ENCODE data around the gene NUAK1. TPM values are rescaled to one million over a fixed set of nuclear protein-coding genes. Genes with fewer than 3 reads are reported as not detected.

Gene NUAK1
- total RNA-seq (2014; rRNA removed; shearing (Covaris generic); ENCODE audit: low replicate concordance) = not detected in 2 replicates

DNA sequence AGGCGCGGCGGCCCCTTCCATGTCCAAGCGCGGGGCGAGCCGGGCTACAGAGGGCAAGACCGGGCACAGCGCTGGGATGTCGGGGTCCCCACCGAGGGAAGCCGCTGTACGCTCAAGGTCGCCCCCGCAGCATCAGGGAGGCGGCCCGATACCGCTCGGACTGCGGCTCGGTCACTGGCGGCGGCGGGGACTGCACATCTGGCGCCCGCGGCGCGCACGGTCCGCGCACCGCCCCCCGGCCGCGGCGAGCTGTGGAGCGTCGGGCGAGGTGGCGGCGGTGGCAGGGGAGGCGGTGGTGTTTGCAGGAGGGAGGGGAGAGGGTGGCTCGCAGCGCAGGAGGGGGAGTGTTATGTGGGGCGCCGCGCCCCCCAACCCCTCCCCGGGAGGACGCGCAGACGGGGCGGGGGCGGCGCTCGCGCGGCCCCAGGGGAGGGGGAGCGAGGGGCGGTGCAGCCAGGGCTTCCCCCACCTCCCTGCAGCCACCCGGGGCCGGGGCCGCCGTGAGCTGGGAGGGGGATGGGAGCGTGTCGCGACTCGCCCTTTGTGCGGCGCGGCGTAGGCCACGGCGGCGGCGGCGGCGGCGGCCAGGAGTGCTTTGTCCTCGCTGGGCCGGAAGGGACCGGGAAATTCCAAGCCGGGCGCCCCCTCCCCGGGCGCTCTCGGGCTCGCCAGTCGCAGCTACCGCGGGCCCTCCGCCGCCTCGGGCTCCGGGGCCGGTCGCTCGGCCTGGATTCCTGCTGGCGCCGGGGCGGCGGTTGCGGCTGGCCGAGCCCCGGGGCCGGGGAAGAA, at the start of gene NUAK1:
NUAK1 (minus strand) TSS at position 322 of the 789 bp plus-strand sequence; CDS start at position 21, 301 bp downstream.
- Histone ChIP-seq H4K20me1 (ENCODE audit: insufficient read depth, low read depth, low read length) (no peaks in the 10 kb centered on the region), H3K79me2 (ENCODE audit: low read length) (no peaks in the 10 kb centered on the region), H3K36me3 (ENCODE audit: insufficient read depth, low read length) (no peaks in the 10 kb centered on the region), H3K27me3 (ENCODE audit: low read length) (no peaks in the 10 kb centered on the region), H3K9me3 (ENCODE audit: low read length) (no peaks in the 10 kb centered on the region), H3K4me3 (ENCODE audit: low read length) (no peak within 1 kb of the TSS), H3K9ac (ENCODE audit: low read length) (no peak within 1 kb of the TSS), H3K4me1 (ENCODE audit: low read length) (peaks cover 3% of the 10 kb centered on the region), H3K9me2 (replicated peaks; ENCODE audit: insufficient read depth, low read length) (no peaks in the 10 kb centered on the region), H3K27ac (ENCODE audit: low read length) (no peak within 1 kb of the TSS), H3K4me2 (ENCODE audit: low read depth, low read length, poor library complexity, severe bottlenecking) (no peak within 1 kb of the TSS), H2AFZ (ENCODE audit: low read length) (no peak within 1 kb of the TSS)
- no peak for DNase-seq

DNA sequence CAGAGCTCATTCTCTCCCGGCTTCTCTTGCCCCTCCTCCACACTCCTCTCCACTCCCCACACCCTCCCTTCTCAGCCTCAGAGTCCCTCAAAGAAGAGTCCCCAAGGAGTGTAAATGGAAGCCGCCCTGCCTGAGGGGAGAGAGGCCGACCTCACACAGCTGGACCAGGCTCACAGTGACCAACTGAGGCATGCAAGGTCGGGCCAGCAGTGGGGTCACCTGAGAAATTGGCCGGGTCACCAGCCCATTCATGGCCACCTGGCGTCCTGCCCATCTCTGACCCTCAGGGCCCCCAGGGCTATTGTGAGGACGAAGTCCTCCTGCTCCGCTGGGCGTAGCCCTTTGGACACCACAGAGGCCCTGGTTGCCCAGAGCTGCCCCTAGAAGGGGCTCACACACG, 49.5 kb upstream of the NUAK1 start:
- DNase-seq = no peak
- H3K79me2 ChIP-seq (ENCODE audit: low read length) = no peaks in the 10 kb centered on the region
- no peak overlapping the region for H2AFZ ChIP-seq (ENCODE audit: low read length)
- H3K9me2 ChIP-seq (replicated peaks; ENCODE audit: insufficient read depth, low read length) = no peaks in the 10 kb centered on the region
- H3K27ac ChIP-seq (ENCODE audit: low read length) = no peak overlapping the region
- H3K9ac ChIP-seq (ENCODE audit: low read length) = no peak overlapping the region
- no peaks in the 10 kb centered on the region for H4K20me1 ChIP-seq (ENCODE audit: insufficient read depth, low read depth, low read length)
- H3K4me1 ChIP-seq (ENCODE audit: low read length) = no peaks in the 10 kb centered on the region
- H3K4me3 ChIP-seq (ENCODE audit: low read length) = no peak overlapping the region
- no peaks in the 10 kb centered on the region for H3K36me3 ChIP-seq (ENCODE audit: insufficient read depth, low read length)
- no peaks in the 10 kb centered on the region for H3K9me3 ChIP-seq (ENCODE audit: low read length)
- no peaks in the 10 kb centered on the region for H3K27me3 ChIP-seq (ENCODE audit: low read length)
- H3K4me2 ChIP-seq (ENCODE audit: low read depth, low read length, poor library complexity, severe bottlenecking) = no peak overlapping the region

DNA sequence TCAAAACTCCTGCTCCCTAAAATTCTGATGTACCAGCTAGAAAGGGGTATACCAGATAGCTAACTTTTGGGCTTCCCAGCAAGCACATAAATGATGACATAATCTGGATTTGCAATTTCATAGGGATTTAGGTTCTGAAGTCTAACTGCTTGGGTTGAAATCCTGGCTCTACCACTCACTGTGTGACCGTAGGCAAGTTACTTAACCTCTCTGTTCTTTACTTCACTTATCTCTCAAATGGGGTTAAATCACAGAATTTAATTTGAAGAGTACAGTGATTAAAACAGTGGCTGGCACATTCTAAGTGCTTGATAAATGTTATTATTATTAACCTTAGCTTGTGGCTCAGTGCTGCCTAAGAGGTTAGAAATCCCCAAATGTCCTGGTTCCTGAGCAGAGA, 49.1 kb upstream of the NUAK1 start:
- Histone ChIP-seq H4K20me1 (ENCODE audit: insufficient read depth, low read depth, low read length) (no peaks in the 10 kb centered on the region), H3K4me3 (ENCODE audit: low read length) (no peak overlapping the region), H3K9me2 (replicated peaks; ENCODE audit: insufficient read depth, low read length) (no peaks in the 10 kb centered on the region), H2AFZ (ENCODE audit: low read length) (no peak overlapping the region), H3K79me2 (ENCODE audit: low read length) (no peaks in the 10 kb centered on the region), H3K9me3 (ENCODE audit: low read length) (no peaks in the 10 kb centered on the region), H3K4me2 (ENCODE audit: low read depth, low read length, poor library complexity, severe bottlenecking) (no peak overlapping the region), H3K36me3 (ENCODE audit: insufficient read depth, low read length) (no peaks in the 10 kb centered on the region), H3K4me1 (ENCODE audit: low read length) (no peaks in the 10 kb centered on the region), H3K9ac (ENCODE audit: low read length) (no peak overlapping the region), H3K27me3 (ENCODE audit: low read length) (no peaks in the 10 kb centered on the region), H3K27ac (ENCODE audit: low read length) (no peak overlapping the region)
- DNase-seq = no peak

DNA sequence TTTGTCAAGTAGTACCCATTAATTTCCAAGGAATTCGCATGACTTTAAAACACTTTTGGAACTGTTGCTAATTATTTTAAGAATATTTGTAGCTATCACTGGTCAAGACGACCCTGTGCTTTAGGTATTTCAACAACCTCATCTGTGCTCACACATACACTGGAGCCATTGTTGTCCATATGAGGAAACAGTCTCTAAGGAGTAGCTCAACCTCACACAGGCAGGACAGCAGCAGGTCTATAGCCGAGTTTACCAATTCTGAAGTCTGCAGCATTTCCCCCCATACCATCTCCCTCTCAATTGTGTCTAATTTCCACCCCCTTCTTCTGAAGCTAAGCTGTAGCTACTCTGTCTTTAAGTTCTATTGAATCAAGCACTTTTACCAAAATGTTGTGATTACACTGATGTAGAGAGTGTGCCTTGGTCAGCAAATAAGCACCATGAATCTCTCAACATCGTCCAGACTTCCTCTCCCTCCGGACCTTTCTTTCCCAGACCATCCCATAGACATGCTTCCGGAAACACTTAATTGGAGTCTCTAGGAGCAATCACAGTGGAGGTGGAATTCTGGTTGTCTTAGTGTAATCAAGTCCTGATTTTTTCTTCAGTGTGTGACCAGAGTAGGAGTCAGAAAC, 48.5 kb upstream of the NUAK1 start:
- no peak overlapping the region for H2AFZ ChIP-seq (ENCODE audit: low read length)

DNA sequence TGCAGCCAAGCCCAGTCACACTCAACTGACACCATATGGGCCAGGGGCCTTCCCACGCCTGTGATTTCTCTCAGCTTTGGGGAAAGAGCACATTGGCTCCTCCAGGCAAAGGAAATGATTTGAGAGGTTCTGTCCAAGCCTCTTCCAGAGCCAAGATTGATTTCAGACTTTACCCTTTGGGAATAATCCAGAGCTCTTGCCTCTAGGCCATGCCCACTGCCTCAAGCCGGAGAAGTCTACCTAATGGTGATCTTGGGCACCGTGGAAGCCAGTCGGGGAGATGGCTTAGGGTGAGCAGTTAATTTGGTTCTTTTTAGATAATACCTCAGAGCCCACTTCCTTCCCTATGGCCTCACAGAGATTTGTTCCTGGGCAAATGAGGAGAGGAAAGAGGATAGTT, 45.0 kb upstream of the NUAK1 start:
- Histone ChIP-seq H4K20me1 (ENCODE audit: insufficient read depth, low read depth, low read length) (no peaks in the 10 kb centered on the region), H3K36me3 (ENCODE audit: insufficient read depth, low read length) (no peaks in the 10 kb centered on the region), H2AFZ (ENCODE audit: low read length) (no peak overlapping the region), H3K4me1 (ENCODE audit: low read length) (no peaks in the 10 kb centered on the region), H3K9me2 (replicated peaks; ENCODE audit: insufficient read depth, low read length) (no peaks in the 10 kb centered on the region), H3K27me3 (ENCODE audit: low read length) (no peaks in the 10 kb centered on the region), H3K79me2 (ENCODE audit: low read length) (no peaks in the 10 kb centered on the region), H3K4me2 (ENCODE audit: low read depth, low read length, poor library complexity, severe bottlenecking) (no peak overlapping the region), H3K9ac (ENCODE audit: low read length) (no peak overlapping the region), H3K4me3 (ENCODE audit: low read length) (no peak overlapping the region), H3K9me3 (ENCODE audit: low read length) (no peaks in the 10 kb centered on the region), H3K27ac (ENCODE audit: low read length) (no peak overlapping the region)
- DNase-seq = no peak

More for the DNA sequence above, 48.5 kb upstream of the NUAK1 start:
- Histone ChIP-seq H3K4me1 (ENCODE audit: low read length) (no peaks in the 10 kb centered on the region), H4K20me1 (ENCODE audit: insufficient read depth, low read depth, low read length) (no peaks in the 10 kb centered on the region), H3K79me2 (ENCODE audit: low read length) (no peaks in the 10 kb centered on the region), H3K4me2 (ENCODE audit: low read depth, low read length, poor library complexity, severe bottlenecking) (no peak overlapping the region), H3K9me2 (replicated peaks; ENCODE audit: insufficient read depth, low read length) (no peaks in the 10 kb centered on the region), H3K36me3 (ENCODE audit: insufficient read depth, low read length) (no peaks in the 10 kb centered on the region), H3K27ac (ENCODE audit: low read length) (no peak overlapping the region), H3K4me3 (ENCODE audit: low read length) (no peak overlapping the region), H3K27me3 (ENCODE audit: low read length) (no peaks in the 10 kb centered on the region), H3K9ac (ENCODE audit: low read length) (no peak overlapping the region), H3K9me3 (ENCODE audit: low read length) (no peaks in the 10 kb centered on the region)
- no peak for DNase-seq

DNA sequence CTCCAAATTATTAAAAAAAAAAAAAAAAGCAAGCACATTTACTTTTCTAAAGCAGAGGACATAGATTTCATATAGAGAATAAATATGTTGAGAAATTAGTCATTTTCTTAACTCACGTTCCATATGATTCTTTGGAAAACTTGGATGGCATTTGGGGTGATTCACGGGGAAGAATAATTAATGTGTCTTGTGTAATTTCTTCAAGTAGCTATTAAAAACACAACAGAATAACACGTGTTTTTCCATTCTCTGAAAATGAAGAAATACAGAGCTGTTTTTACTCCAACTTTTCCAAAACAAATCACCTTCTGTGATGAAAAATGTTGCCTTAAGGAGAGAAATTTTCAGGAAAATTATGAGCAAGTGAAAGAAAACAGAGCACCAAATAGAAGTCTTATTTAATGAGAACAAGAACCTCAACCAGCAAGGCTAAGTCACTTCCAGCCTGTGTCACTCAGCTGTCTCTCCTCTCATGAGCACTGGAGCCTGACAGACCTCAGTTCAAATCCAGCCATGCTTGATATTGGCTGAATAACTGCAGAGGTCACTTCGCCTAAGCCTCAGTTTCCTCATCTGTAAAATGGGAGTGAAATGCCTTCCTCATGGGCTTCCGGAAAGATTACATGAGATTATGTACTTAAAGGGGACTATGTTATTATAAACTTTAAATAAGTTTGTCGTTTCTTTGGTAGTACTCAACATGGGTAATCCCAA, 42.8 kb upstream of the NUAK1 start:
- H2AFZ ChIP-seq (ENCODE audit: low read length) = no peak overlapping the region
- H3K9me3 ChIP-seq (ENCODE audit: low read length) = no peaks in the 10 kb centered on the region
- H3K4me1 ChIP-seq (ENCODE audit: low read length) = no peaks in the 10 kb centered on the region
- no peak overlapping the region for H3K9ac ChIP-seq (ENCODE audit: low read length)
- no peaks in the 10 kb centered on the region for H3K9me2 ChIP-seq (replicated peaks; ENCODE audit: insufficient read depth, low read length)
- no peak for DNase-seq
- H3K27ac ChIP-seq (ENCODE audit: low read length) = no peak overlapping the region
- no peaks in the 10 kb centered on the region for H3K36me3 ChIP-seq (ENCODE audit: insufficient read depth, low read length)
- no peak overlapping the region for H3K4me3 ChIP-seq (ENCODE audit: low read length)
- H3K27me3 ChIP-seq (ENCODE audit: low read length) = no peaks in the 10 kb centered on the region
- H3K4me2 ChIP-seq (ENCODE audit: low read depth, low read length, poor library complexity, severe bottlenecking) = no peak overlapping the region
- H4K20me1 ChIP-seq (ENCODE audit: insufficient read depth, low read depth, low read length) = no peaks in the 10 kb centered on the region
- H3K79me2 ChIP-seq (ENCODE audit: low read length) = no peaks in the 10 kb centered on the region

DNA sequence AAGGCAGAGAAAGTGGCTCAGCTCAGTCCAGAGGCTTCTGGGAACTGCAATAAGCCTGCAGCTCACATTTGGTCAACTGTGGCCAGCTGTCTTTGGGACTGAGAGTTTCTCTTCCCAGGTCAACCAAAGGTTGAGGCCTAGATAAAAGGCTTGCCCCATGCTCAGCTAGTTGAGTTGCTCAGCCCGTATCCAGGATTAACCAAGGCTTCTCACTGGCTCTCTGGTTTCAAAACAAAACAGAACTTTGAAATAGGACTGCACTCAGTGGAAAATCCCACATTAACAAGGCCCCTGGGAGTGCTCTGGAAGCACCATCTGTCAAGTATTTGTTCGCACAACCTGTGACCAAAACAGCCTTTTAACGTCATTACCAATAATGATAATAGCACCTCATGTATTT, 40.3 kb upstream of the NUAK1 start:
- H3K27me3 ChIP-seq (ENCODE audit: low read length) = no peaks in the 10 kb centered on the region
- no peaks in the 10 kb centered on the region for H3K9me3 ChIP-seq (ENCODE audit: low read length)
- no peak for DNase-seq
- no peaks in the 10 kb centered on the region for H3K9me2 ChIP-seq (replicated peaks; ENCODE audit: insufficient read depth, low read length)
- H3K36me3 ChIP-seq (ENCODE audit: insufficient read depth, low read length) = no peaks in the 10 kb centered on the region
- H4K20me1 ChIP-seq (ENCODE audit: insufficient read depth, low read depth, low read length) = no peaks in the 10 kb centered on the region
- H3K4me2 ChIP-seq (ENCODE audit: low read depth, low read length, poor library complexity, severe bottlenecking) = no peak overlapping the region
- no peak overlapping the region for H3K27ac ChIP-seq (ENCODE audit: low read length)
- no peak overlapping the region for H3K4me3 ChIP-seq (ENCODE audit: low read length)
- H3K9ac ChIP-seq (ENCODE audit: low read length) = no peak overlapping the region
- H3K79me2 ChIP-seq (ENCODE audit: low read length) = no peaks in the 10 kb centered on the region
- no peak overlapping the region for H2AFZ ChIP-seq (ENCODE audit: low read length)
- H3K4me1 ChIP-seq (ENCODE audit: low read length) = no peaks in the 10 kb centered on the region

DNA sequence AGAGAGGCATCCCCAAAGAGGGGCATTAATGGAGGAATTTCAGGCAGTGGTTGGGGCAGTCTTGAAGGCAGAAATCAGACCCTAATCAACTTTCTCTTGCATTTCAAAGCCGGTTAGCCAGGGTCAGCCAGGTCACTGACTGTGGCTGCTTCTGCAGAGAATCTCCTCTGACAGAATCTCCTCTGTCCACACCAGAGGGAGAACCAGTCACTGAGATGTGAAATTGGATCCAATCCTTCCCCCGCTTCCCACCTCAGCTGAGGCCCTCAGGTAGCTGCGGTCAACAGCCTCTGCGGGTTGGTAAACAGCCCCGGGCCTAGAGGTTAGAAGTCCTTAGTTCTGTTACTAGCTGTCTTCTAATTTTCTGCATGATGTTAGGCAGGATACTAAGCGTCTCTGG, 39.8 kb upstream of the NUAK1 start:
- Histone ChIP-seq H3K36me3 (ENCODE audit: insufficient read depth, low read length) (no peaks in the 10 kb centered on the region), H3K27ac (ENCODE audit: low read length) (no peak overlapping the region), H2AFZ (ENCODE audit: low read length) (no peak overlapping the region), H3K79me2 (ENCODE audit: low read length) (no peaks in the 10 kb centered on the region), H4K20me1 (ENCODE audit: insufficient read depth, low read depth, low read length) (no peaks in the 10 kb centered on the region), H3K4me2 (ENCODE audit: low read depth, low read length, poor library complexity, severe bottlenecking) (no peak overlapping the region), H3K9ac (ENCODE audit: low read length) (no peak overlapping the region), H3K27me3 (ENCODE audit: low read length) (no peaks in the 10 kb centered on the region), H3K9me3 (ENCODE audit: low read length) (no peaks in the 10 kb centered on the region), H3K9me2 (replicated peaks; ENCODE audit: insufficient read depth, low read length) (no peaks in the 10 kb centered on the region), H3K4me1 (ENCODE audit: low read length) (peaks cover 4% of the 10 kb centered on the region), H3K4me3 (ENCODE audit: low read length) (no peak overlapping the region)
- DNase-seq = no peak

Data from Karpas-422 (cell line).